HUES48 (cell line): Measurements from ENCODE around the gene ZCWPW2.

Experiments
- H3K27ac ChIP-seq: one replicate; pipeline ENCODE4 v1.7.0; 2013; ENCODE audit warnings: low read depth, low read length, inconsistent platforms
- H3K27me3 ChIP-seq: 2 replicates; pipeline ENCODE4 v1.6.1; 2013; ENCODE audit warnings: mild to moderate bottlenecking, low read length; ENCODE audit not compliant: control insufficient read depth, insufficient read depth
- H3K36me3 ChIP-seq: 2 replicates; pipeline ENCODE4 v1.6.1; 2013; ENCODE audit warnings: low read length; ENCODE audit not compliant: control insufficient read depth, insufficient read depth
- H3K4me1 ChIP-seq: 2 replicates; pipeline ENCODE4 v1.6.1; 2013; ENCODE audit warnings: mild to moderate bottlenecking, low read length; ENCODE audit not compliant: control insufficient read depth, insufficient read depth
- H3K4me3 ChIP-seq: 2 replicates; pipeline ENCODE4 v1.5.1; 2013; ENCODE audit warnings: mild to moderate bottlenecking, low read depth, low read length
- H3K9ac ChIP-seq: 2 replicates; pipeline ENCODE4 v1.6.1; 2013; ENCODE audit warnings: mild to moderate bottlenecking, low read depth, low read length, moderate library complexity
- H3K9me3 ChIP-seq: 2 replicates; pipeline ENCODE4 v1.6.1; 2013; ENCODE audit warnings: low read length; ENCODE audit not compliant: control insufficient read depth, insufficient read depth

Gene ZCWPW2

GRCh38 chr3:28376424-28376823 is 27.9 kb downstream of the ZCWPW2 start:
- Histone ChIP-seq H3K9me3 (peaks cover 4% of the 10 kb centered on the region; the same call in 1 of the 2 replicates), H3K27me3 (no peaks in the 10 kb centered on the region), H3K4me3 (no peak overlapping the region), H3K27ac (no peak overlapping the region), H3K36me3 (no peaks in the 10 kb centered on the region), H3K4me1 (no peaks in the 10 kb centered on the region), H3K9ac (no peak overlapping the region)

- no peak overlapping the region for H3K27ac ChIP-seq
- H3K9ac ChIP-seq, result no peak overlapping the region
- no peaks in the 10 kb centered on the region for H3K36me3 ChIP-seq
- no peak overlapping the region for H3K4me3 ChIP-seq
- no peaks in the 10 kb centered on the region for H3K4me1 ChIP-seq
- no peaks in the 10 kb centered on the region for H3K9me3 ChIP-seq
- no peaks in the 10 kb centered on the region for H3K27me3 ChIP-seq
These were observed 37.5 kb downstream of the ZCWPW2 start for GRCh38 chr3:28386049-28386448.

- Histone ChIP-seq H3K9ac (no peak overlapping the region), H3K9me3 (no peaks in the 10 kb centered on the region; the same call in 1 of the 2 replicates), H3K36me3 (no peaks in the 10 kb centered on the region), H3K27me3 (no peaks in the 10 kb centered on the region), H3K4me3 (no peak overlapping the region), H3K27ac (no peak overlapping the region), H3K4me1 (no peaks in the 10 kb centered on the region)
These were observed 40.5 kb downstream of the ZCWPW2 start for GRCh38 chr3:28388978-28389377.

GRCh38 chr3:28399206-28399605 is 50.7 kb downstream of the ZCWPW2 start:
- Histone ChIP-seq H3K36me3 (no peaks in the 10 kb centered on the region), H3K4me3 (no peak overlapping the region), H3K4me1 (no peaks in the 10 kb centered on the region), H3K9me3 (0 out of 2 replicates have a peak, but pooled peaks cover 5% of the 10 kb centered on the region), H3K27ac (no peak overlapping the region), H3K9ac (no peak overlapping the region), H3K27me3 (no peaks in the 10 kb centered on the region)

GRCh38 chr3:28406241-28406640 is 57.7 kb downstream of the ZCWPW2 start:
- Histone ChIP-seq H3K9ac (no peak overlapping the region), H3K9me3 (no peaks in the 10 kb centered on the region), H3K4me1 (no peaks in the 10 kb centered on the region), H3K36me3 (no peaks in the 10 kb centered on the region), H3K27me3 (no peaks in the 10 kb centered on the region), H3K27ac (no peak overlapping the region), H3K4me3 (no peak overlapping the region)

- Histone ChIP-seq H3K27ac (no peak overlapping the region), H3K9ac (no peak overlapping the region), H3K27me3 (no peaks in the 10 kb centered on the region), H3K4me3 (no peak overlapping the region), H3K4me1 (no peaks in the 10 kb centered on the region), H3K36me3 (no peaks in the 10 kb centered on the region), H3K9me3 (0 out of 2 replicates have a peak, but pooled peaks cover 3% of the 10 kb centered on the region)
These were observed 100.9 kb downstream of the ZCWPW2 start for GRCh38 chr3:28449398-28449797.

- no peak overlapping the region for H3K27ac ChIP-seq
- H3K9me3 ChIP-seq, result no peaks in the 10 kb centered on the region
- no peaks in the 10 kb centered on the region for H3K4me1 ChIP-seq
- no peak overlapping the region for H3K4me3 ChIP-seq
- H3K27me3 ChIP-seq, result no peaks in the 10 kb centered on the region
- H3K36me3 ChIP-seq, result no peaks in the 10 kb centered on the region
- H3K9ac ChIP-seq, result no peak overlapping the region
These were observed 114.3 kb downstream of the ZCWPW2 start for GRCh38 chr3:28462866-28463265.

GRCh38 chr3:28467414-28467813 is 118.9 kb downstream of the ZCWPW2 start:
- no peaks in the 10 kb centered on the region for H3K36me3 ChIP-seq
- H3K4me1 ChIP-seq, result no peaks in the 10 kb centered on the region
- H3K9me3 ChIP-seq, result no peaks in the 10 kb centered on the region
- no peak overlapping the region for H3K27ac ChIP-seq
- no peak overlapping the region for H3K9ac ChIP-seq
- no peaks in the 10 kb centered on the region for H3K27me3 ChIP-seq
- no peak overlapping the region for H3K4me3 ChIP-seq

GRCh38 chr3:28476194-28476593 is 127.7 kb downstream of the ZCWPW2 start:
- Histone ChIP-seq H3K36me3 (no peaks in the 10 kb centered on the region), H3K9ac (no peak overlapping the region), H3K27me3 (no peaks in the 10 kb centered on the region), H3K4me1 (no peaks in the 10 kb centered on the region), H3K27ac (no peak overlapping the region), H3K9me3 (no peaks in the 10 kb centered on the region), H3K4me3 (no peak overlapping the region)

- no peak overlapping the region for H3K4me3 ChIP-seq
- no peaks in the 10 kb centered on the region for H3K9me3 ChIP-seq
- H3K27ac ChIP-seq, result no peak overlapping the region
- H3K36me3 ChIP-seq, result no peaks in the 10 kb centered on the region
- H3K9ac ChIP-seq, result no peak overlapping the region
- H3K27me3 ChIP-seq, result no peaks in the 10 kb centered on the region
- no peaks in the 10 kb centered on the region for H3K4me1 ChIP-seq
These were observed 128.2 kb downstream of the ZCWPW2 start for GRCh38 chr3:28476764-28477163.

- Histone ChIP-seq H3K27ac (no peak overlapping the region), H3K9me3 (no peaks in the 10 kb centered on the region), H3K4me3 (no peak overlapping the region), H3K4me1 (no peaks in the 10 kb centered on the region), H3K27me3 (no peaks in the 10 kb centered on the region), H3K36me3 (no peaks in the 10 kb centered on the region), H3K9ac (no peak overlapping the region)
These were observed 136.6 kb downstream of the ZCWPW2 start for GRCh38 chr3:28485164-28485563.

GRCh38 chr3:28495301-28495700 is 146.8 kb downstream of the ZCWPW2 start:
- Histone ChIP-seq H3K4me3 (no peak overlapping the region), H3K9me3 (no peaks in the 10 kb centered on the region), H3K9ac (no peak overlapping the region), H3K27ac (no peak overlapping the region), H3K27me3 (no peaks in the 10 kb centered on the region), H3K4me1 (peaks cover 8% of the 10 kb centered on the region), H3K36me3 (no peaks in the 10 kb centered on the region)
